Fibroblast of lung (primary cell): ENCODE measurements around the gene VAV2. TPM values are rescaled to one million over a fixed set of nuclear protein-coding genes. Genes with fewer than 3 reads are reported as not detected.
"Not testable (repeated sequence)": the region's sequence is repeated elsewhere in the genome, so short reads cannot be mapped to it uniquely, and the experiment has no call there.

ENCODE experiments used
- DNase-seq, 2 donors: peaks; one replicate each; pipeline versions ENCODE4 v3.0.0 to v3.0.0-alpha.2; 2010; ENCODE audit warnings: low read depth in 2 of 2
- H2AFZ ChIP-seq: 2 replicates; pipeline ENCODE4 v1.5.1; 2012; ENCODE audit warnings: low read length, control low read depth, inconsistent platforms
- H3K27ac ChIP-seq: 2 replicates; pipeline ENCODE4 v1.5.1; 2011; ENCODE audit warnings: low read length, control low read depth; ENCODE audit not compliant: insufficient read depth
- H3K27me3 ChIP-seq: 2 replicates; pipeline ENCODE4 v1.5.1; 2011; ENCODE audit warnings: mild to moderate bottlenecking, low read length; ENCODE audit not compliant: control insufficient read depth, insufficient read depth
- H3K36me3 ChIP-seq: 2 replicates; pipeline ENCODE4 v1.5.1; 2011; ENCODE audit warnings: low read length; ENCODE audit not compliant: control insufficient read depth, insufficient read depth
- H3K4me1 ChIP-seq: 2 replicates; pipeline ENCODE4 v1.5.1; 2011; ENCODE audit warnings: low read length; ENCODE audit not compliant: control insufficient read depth, insufficient read depth; ENCODE audit errors: extremely low read depth
- H3K4me2 ChIP-seq: 2 replicates; pipeline ENCODE4 v1.5.1; 2011; ENCODE audit warnings: low read length, control low read depth; ENCODE audit not compliant: insufficient read depth; ENCODE audit errors: extremely low read depth
- H3K4me3 ChIP-seq, 4 experiments: fragments of 200-600 bp in 1 of 4; sonication (generic) in 1 of 4; replicated peaks in 1 of 4; 2 replicates each; pipeline ENCODE4 v1.5.1; 2011 to 2016; ENCODE audit warnings: low read length in 4 of 4, low read depth in 3 of 4, mild to moderate bottlenecking in 3 of 4, control low read depth in 2 of 4, inconsistent platforms in 1 of 4, mixed read lengths in 1 of 4; ENCODE audit not compliant: insufficient read depth in 1 of 4; ENCODE audit errors: control extremely low read depth in 1 of 4
- H3K79me2 ChIP-seq: 2 replicates; pipeline ENCODE4 v1.5.1; 2012; ENCODE audit warnings: mild to moderate bottlenecking, low read length, inconsistent platforms; ENCODE audit not compliant: control insufficient read depth, insufficient read depth
- H3K9ac ChIP-seq: 2 replicates; pipeline ENCODE4 v1.5.1; 2011; ENCODE audit warnings: mild to moderate bottlenecking, low read length, control low read depth; ENCODE audit not compliant: insufficient read depth
- H3K9me3 ChIP-seq: 2 replicates; pipeline ENCODE4 v1.5.1; 2012; ENCODE audit warnings: low read depth, low read length; ENCODE audit not compliant: control insufficient read depth, insufficient read depth
- H4K20me1 ChIP-seq: 2 replicates; pipeline ENCODE4 v1.5.1; 2011; ENCODE audit warnings: low read length; ENCODE audit not compliant: control insufficient read depth, insufficient read depth; ENCODE audit errors: extremely low read depth
- CTCF ChIP-seq, 2 donors: IDR thresholded peaks in 1 of 2; conservative IDR thresholded peaks in 1 of 2; 1 replicate in 1 of 2; 2 replicates in 1 of 2; pipeline ENCODE4 v1.5.1; 2011 to 2012; ENCODE audit warnings: low read length in 2 of 2, control low read depth in 1 of 2, inconsistent platforms in 1 of 2, low read depth in 1 of 2, mild to moderate bottlenecking in 1 of 2
- EZH2 ChIP-seq: IDR thresholded peaks from 2 replicates; pipeline ENCODE4 v1.5.1; 2012; ENCODE audit warnings: low read length, control low read depth, mild to moderate bottlenecking; ENCODE audit errors: missing control alignments
- polyA plus RNA-seq, 2 donors: library from polyadenylated mRNA; depleted of rRNA in 1 of 2; stranded (reverse) in 1 of 2; unstranded in 1 of 2; fragments of >200 nt; gene quantifications; 2 replicates each; pipeline ENCODE4 v1.2.1, GENCODE V29; 2011 to 2012; ENCODE audit warnings: missing spikeins in 1 of 2
- total RNA-seq: library from RNA; depleted of rRNA; stranded (reverse); fragments of >200 nt; gene quantifications from 2 replicates; pipeline ENCODE4 v1.2.1, GENCODE V29; 2014

The VAV2 gene
- total and polyA plus RNA-seq, 2 donors (not counting 1 experiment from before 2014, with no cell fraction given): 13.7 to 17.7 TPM

DNA sequence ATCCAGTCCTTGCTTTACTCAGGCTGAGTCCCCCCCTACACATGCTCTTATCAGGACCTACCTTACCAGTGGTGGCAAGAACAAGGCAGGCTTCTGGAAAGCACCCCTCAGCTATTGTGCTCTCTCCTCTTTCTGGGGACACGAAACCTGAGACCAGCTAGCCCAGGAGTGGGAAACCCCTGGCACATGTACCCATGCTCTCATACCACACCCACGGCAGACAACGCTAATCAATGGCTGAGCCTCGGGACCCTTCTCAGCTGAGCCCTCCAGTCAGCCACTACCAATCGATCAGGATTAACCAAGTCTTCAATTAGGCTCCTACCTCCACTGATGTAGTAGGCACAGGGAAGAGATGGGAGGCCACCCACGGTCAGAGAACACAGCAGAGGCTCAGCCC is 65.1 kb downstream of the VAV2 start:
- Histone ChIP-seq H3K9me3 (no peaks in the 10 kb centered on the region), H3K4me1 (no peaks in the 10 kb centered on the region), H3K9ac (no peak overlapping the region), H3K36me3 (no peaks in the 10 kb centered on the region), H3K27ac (no peak overlapping the region), H3K79me2 (peaks cover 17% of the 10 kb centered on the region), H3K4me3 (no peak overlapping the region), H3K27me3 (no peaks in the 10 kb centered on the region), H2AFZ (no peak overlapping the region), H4K20me1 (peaks cover 2% of the 10 kb centered on the region), H3K4me2 (no peak overlapping the region)
- DNase-seq: no peak
- TF ChIP-seq EZH2: no peak

DNA sequence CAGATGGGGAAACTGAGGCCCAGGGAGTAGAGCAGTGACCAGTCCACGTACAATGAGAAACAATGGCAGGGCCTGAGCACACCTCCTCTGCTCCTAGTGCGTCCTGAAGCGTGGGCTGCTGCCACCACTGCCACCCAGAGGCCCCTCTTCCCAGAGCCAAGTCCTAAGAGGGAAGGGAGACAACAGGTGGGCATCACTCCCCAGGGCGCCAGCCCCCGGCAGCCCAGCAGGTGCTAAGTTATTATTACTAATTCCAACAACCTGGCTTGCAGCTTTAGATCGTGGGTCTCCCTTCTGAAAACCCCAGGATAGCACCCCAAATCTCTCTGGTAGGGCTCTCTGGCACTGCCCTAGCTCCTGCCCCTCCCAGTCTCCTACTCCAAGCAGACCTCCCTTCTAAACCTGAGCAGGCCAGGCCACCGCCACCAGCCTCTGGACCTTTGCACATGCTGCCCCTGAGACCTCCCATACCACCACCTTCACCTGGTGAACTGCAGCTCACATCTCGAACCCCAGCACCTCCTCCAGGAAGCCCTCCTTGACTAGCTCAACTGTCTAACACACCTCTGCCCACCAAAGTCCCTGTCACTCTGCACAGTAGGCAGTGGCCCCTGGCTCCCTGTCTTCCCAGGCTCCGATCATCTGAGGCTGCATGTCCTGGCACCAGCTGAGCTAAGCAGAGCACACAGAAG is 65.8 kb downstream of the VAV2 start:
- TF ChIP-seq CTCF (conservative IDR thresholded peaks at IDR 0.05 in 1 of 2, IDR thresholded peaks at IDR 0.05 in 1 of 2; ENCODE audit: low read depth in 1 of 2, low read length in 2 of 2) (no peak), EZH2 (no peak)
- no peak overlapping the region for H3K4me3 ChIP-seq
- H3K27me3 ChIP-seq: no peaks in the 10 kb centered on the region
- no peak overlapping the region for H3K9ac ChIP-seq
- no peaks in the 10 kb centered on the region for H3K4me1 ChIP-seq
- H3K36me3 ChIP-seq: no peaks in the 10 kb centered on the region
- H4K20me1 ChIP-seq: peaks cover 2% of the 10 kb centered on the region
- H3K79me2 ChIP-seq: peaks cover 16% of the 10 kb centered on the region
- no peak overlapping the region for H2AFZ ChIP-seq
- no peaks in the 10 kb centered on the region for H3K9me3 ChIP-seq
- DNase-seq: no peak
- H3K27ac ChIP-seq: no peak overlapping the region
- H3K4me2 ChIP-seq: no peak overlapping the region

DNA sequence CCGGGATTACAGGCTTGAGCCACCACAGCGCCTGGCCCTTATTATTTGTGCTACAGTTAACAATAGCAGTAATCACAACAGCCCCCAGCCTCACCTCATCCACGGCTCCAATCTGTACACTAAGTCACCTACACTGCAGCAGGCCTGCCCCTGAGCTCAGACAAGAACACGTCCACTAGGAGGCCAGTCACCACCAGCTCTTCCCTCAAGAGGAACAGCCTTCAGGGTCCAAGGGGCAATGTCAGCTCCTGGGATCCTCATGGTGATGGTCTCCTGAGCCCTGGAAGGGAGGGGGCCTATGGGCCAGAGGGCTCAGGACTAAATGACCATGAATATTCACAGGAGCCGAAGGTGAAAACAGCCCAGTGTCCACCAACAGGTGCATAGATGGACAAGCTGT is 67.7 kb downstream of the VAV2 start:
- peaks cover 24% of the 10 kb centered on the region for H3K79me2 ChIP-seq
- no peaks in the 10 kb centered on the region for H3K36me3 ChIP-seq
- H4K20me1 ChIP-seq: no peaks in the 10 kb centered on the region
- H3K27me3 ChIP-seq: no peaks in the 10 kb centered on the region
- H3K4me2 ChIP-seq: no peak overlapping the region
- no peaks in the 10 kb centered on the region for H3K9me3 ChIP-seq
- H3K27ac ChIP-seq: no peak overlapping the region
- no peak overlapping the region for H3K9ac ChIP-seq
- H3K4me3 ChIP-seq: no peak overlapping the region
- TF ChIP-seq CTCF (conservative IDR thresholded peaks at IDR 0.05 in 1 of 2, IDR thresholded peaks at IDR 0.05 in 1 of 2; ENCODE audit: low read depth in 1 of 2, low read length in 2 of 2): no peak
- no peak for TF ChIP-seq EZH2
- no peak for DNase-seq
- no peak overlapping the region for H2AFZ ChIP-seq
- H3K4me1 ChIP-seq: peaks cover 8% of the 10 kb centered on the region

DNA sequence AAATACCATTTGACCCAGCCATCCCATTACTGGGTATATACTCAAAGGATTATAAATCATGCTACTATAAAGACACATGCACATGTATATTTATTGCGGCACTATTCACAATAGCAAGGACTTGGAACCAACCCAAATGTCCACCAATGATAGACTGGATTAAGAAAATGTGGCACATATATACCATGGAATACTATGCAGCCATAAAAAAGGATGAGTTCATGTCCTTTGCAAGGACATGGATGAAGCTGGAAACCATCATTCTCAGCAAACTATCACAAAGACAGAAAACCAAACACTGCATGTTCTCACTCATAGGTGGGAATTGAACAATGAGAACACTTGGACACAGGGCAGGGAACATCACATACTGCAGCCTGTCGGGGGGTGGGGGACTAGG is 68.5 kb downstream of the VAV2 start:
- H3K9ac ChIP-seq, H4K20me1 ChIP-seq, H2AFZ ChIP-seq, DNase-seq, H3K36me3 ChIP-seq, H3K4me3 ChIP-seq, H3K9me3 ChIP-seq, H3K4me2 ChIP-seq, H3K27me3 ChIP-seq, H3K27ac ChIP-seq: not testable (repeated sequence)
- peaks cover 14% of the 10 kb centered on the region for H3K4me1 ChIP-seq
- H3K79me2 ChIP-seq: peaks cover 27% of the 10 kb centered on the region
